Left lung (tissue), 10 donors: ENCODE measurements around the gene ISG20. TPM values are rescaled to one million over a fixed set of nuclear protein-coding genes. Genes with fewer than 3 reads are reported as not detected.
"Not testable (repeated sequence)": the region's sequence is repeated elsewhere in the genome, so short reads cannot be mapped to it uniquely, and the experiment has no call there.

ENCODE experiments used
- ATAC-seq: fragments of 200-7000 bp; cut with Tn5 transposase; one replicate; pipeline ENCODE4 v1.9.1; 2020; ENCODE audit warnings: moderate library complexity
- DNase-seq, 4 donors: peaks; one replicate each; pipeline ENCODE4 v3.0.0-alpha.2; 2013 to 2020
- H3K27ac ChIP-seq, 2 donors: fragments of 200-600 bp; sonication (generic) in 1 of 2; one replicate each; pipeline versions ENCODE4 v1.5.0 to v1.8.0; 2020 to 2021
- H3K27me3 ChIP-seq, 2 donors: fragments of 200-600 bp; sonication (generic) in 1 of 2; one replicate each; pipeline versions ENCODE4 v1.5.0 to v1.8.0; 2020 to 2021
- H3K36me3 ChIP-seq, 2 donors: fragments of 200-600 bp; sonication (generic) in 1 of 2; one replicate each; pipeline versions ENCODE4 v1.5.0 to v1.8.0; 2020 to 2021
- H3K4me1 ChIP-seq, 2 donors: fragments of 200-600 bp; one replicate each; pipeline ENCODE4 v1.8.0; 2021
- H3K4me3 ChIP-seq, 2 donors: fragments of 200-600 bp; sonication (generic) in 1 of 2; one replicate each; pipeline versions ENCODE4 v1.5.0 to v1.8.0; 2020 to 2021; ENCODE audit warnings: mild to moderate bottlenecking in 1 of 2
- H3K9me3 ChIP-seq, 2 donors: fragments of 200-600 bp; sonication (generic) in 1 of 2; one replicate each; pipeline versions ENCODE4 v1.5.0 to v1.8.0; 2020 to 2021
- intact Hi-C, 2 donors: fragments of 100-400 bp; cut with DNase I; formaldehyde crosslinking; loops; one replicate each; pipeline versions ENCODE4 v1.11.2 to v1.14.2; 2022
- polyA plus RNA-seq, 6 donors: library from polyadenylated mRNA; unstranded; fragments of 120-200 nt; gene quantifications; one replicate each; pipeline ENCODE4 v1.2.1, GENCODE V29; 2013; ENCODE audit not compliant: insufficient read length in 6 of 6
- total RNA-seq, 2 donors: library from RNA; stranded (reverse); fragmentation: NEBNext Ultra II Directional; extraction: Animal tissue kit (Norgen Biotek cat#: 25700); gene quantifications; one replicate each; pipeline ENCODE4 v1.2.1, GENCODE V29; 2021
- TF ChIP-seq, protein P1 (sequence below), 2 donors: fragments of 200-600 bp; sonication (generic) in 1 of 2; IDR thresholded peaks; one replicate each; pipeline versions ENCODE4 v1.5.0 to v1.8.0; 2021; ENCODE audit warnings: antibody characterized with exemption in 2 of 2
- donor health status: DM: no; HTN: yes; CAD: no.
- donor health status: DM: no; HTN: no; CAD: no.

ISG20 gene
- total and polyA plus RNA-seq, 8 donors = 1.00 to 23.6 (median 1.4) TPM

DNA sequence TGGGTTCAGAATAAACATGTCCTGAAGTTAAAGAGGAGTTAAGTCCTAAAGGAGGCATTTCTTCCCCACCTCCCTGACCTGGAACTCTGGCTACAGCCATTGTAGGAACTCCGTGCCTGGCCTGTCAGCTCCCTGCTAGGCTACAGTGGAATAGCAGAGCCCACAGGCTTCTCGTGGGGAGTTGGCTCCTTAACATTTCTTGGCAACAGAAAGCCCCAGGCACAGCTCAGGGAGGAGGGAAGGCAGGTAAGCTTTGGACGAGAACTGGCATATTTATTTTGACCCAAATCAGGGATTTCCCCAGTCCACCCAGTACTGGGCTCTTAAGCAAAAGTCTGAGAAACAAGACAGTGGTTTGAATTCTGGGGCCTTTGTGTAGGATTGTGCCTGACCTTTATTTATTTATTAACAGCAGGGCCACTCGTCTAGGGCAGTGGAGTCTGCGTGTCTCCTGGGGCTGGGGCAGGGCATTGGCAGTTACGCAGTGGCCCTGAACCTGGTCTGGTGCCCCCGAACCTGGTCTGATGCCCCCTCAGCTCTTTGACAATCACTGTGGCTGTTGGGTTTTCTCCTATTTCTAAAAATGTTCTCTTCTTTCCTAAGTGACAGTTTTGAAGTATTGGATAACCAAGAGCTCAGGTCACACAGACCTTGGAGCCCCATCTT, 7.9 kb upstream of the ISG20 start:
- peaks cover 0 to 49% of the 10 kb centered on the region in 2 donors for H3K4me1 ChIP-seq
- no peaks in the 10 kb centered on the region for H3K27me3 ChIP-seq
- ATAC-seq (peak; percentile 66), DNase-seq (no peak)
- TF ChIP-seq, protein P1, sequence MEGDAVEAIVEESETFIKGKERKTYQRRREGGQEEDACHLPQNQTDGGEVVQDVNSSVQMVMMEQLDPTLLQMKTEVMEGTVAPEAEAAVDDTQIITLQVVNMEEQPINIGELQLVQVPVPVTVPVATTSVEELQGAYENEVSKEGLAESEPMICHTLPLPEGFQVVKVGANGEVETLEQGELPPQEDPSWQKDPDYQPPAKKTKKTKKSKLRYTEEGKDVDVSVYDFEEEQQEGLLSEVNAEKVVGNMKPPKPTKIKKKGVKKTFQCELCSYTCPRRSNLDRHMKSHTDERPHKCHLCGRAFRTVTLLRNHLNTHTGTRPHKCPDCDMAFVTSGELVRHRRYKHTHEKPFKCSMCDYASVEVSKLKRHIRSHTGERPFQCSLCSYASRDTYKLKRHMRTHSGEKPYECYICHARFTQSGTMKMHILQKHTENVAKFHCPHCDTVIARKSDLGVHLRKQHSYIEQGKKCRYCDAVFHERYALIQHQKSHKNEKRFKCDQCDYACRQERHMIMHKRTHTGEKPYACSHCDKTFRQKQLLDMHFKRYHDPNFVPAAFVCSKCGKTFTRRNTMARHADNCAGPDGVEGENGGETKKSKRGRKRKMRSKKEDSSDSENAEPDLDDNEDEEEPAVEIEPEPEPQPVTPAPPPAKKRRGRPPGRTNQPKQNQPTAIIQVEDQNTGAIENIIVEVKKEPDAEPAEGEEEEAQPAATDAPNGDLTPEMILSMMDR (IDR thresholded peaks at IDR 0.05) = no peak
- peaks cover 0 to 76% of the 10 kb centered on the region in 2 donors for H3K36me3 ChIP-seq
- peak overlapping the region; percentile 9 to 55 for H3K27ac ChIP-seq
- no peaks in the 10 kb centered on the region for H3K9me3 ChIP-seq
- H3K4me3 ChIP-seq = no peak overlapping the region
- intact Hi-C loops = no loop called here

DNA sequence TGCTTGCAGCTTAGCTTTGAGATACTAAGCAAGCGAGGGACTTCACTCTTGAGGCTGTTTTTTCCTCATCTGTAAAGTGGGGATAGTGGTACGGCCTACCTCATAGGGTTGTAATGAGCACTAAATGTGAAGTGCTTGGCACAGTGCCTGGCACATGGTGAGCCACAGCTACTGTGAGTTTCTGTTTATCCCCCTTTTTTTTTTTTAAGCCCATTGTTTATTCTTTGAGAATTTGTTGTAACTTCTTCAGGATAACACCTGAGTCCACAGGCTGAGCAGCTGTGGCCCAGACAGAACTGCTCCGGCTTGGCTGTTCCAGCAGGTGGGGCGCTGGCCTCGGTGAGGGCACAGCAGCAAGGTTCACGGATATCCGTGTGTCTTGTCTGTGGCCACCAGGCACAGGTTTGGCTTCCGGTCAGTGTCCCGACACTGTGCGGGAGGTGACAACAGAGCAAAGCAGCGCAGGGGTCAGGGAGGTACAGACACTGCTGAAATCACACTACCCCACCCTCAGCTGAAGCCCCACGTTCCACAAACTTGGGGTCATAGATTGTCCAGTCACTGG, 7.3 kb upstream of the ISG20 start:
- peaks cover 0 to 70% of the 10 kb centered on the region in 2 donors for H3K36me3 ChIP-seq
- no peak overlapping the region for H3K27ac ChIP-seq
- H3K4me1 ChIP-seq = peaks cover 0 to 49% of the 10 kb centered on the region in 2 donors
- H3K9me3 ChIP-seq = no peaks in the 10 kb centered on the region
- H3K4me3 ChIP-seq = no peak overlapping the region
- intact Hi-C loops = no loop called here
- TF ChIP-seq, protein P1 (IDR thresholded peaks at IDR 0.05) = no peak
- ATAC-seq (peak; percentile 34), DNase-seq (no peak)
- no peaks in the 10 kb centered on the region for H3K27me3 ChIP-seq

DNA sequence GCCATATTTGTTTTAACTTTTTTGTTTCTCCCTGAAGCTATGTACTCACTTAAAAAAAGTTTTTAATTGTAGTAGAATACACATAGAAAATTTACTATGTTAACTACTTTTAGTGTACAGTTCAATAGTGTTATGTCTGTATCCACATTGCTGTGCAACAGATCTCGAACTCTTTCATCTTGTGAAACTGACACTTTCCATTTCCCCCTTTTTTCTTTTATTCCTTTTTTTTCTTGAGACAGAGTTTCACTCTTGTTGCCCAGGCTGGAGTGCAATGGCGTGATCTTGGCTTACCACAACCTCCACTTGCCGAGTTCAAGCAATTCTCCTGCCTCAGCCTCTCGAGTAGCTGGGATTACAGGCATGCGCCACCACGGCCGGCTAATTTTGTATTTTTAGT, 6.0 kb upstream of the ISG20 start:
- H3K27ac ChIP-seq, H3K4me3 ChIP-seq, intact Hi-C loops, H3K27me3 ChIP-seq, DNase-seq, ATAC-seq, H3K9me3 ChIP-seq: not testable (repeated sequence)
- Histone ChIP-seq H3K36me3 (peaks cover 0 to 58% of the 10 kb centered on the region in 2 donors), H3K4me1 (peaks cover 2 to 40% of the 10 kb centered on the region in 2 donors)

DNA sequence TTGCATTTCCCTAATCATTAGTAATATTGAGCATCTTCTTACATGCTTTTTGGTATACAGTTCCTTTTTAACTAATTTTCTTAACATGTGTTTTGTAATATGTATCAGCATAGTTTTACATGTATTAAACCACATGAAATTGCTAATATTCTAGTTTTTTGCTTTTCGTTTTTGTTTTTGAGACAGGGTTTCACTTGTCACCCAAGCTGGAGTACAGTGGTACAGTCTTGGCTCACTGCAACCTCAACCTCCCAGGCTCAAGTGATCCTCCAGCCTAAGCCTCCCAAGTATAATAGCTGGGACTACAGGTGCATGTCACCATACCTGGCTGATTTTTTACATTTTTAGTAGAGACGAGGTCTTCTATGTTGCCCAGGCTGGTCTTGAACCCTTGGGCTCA, 4.4 kb upstream of the ISG20 start:
- intact Hi-C loops = no loop called here
- TF ChIP-seq, protein P1 (IDR thresholded peaks at IDR 0.05) = no peak
- Histone ChIP-seq H3K27me3 (no peaks in the 10 kb centered on the region), H3K27ac (peak overlapping the region in 1 of 2 donors; percentile 65), H3K9me3 (no peaks in the 10 kb centered on the region), H3K4me3 (no peak overlapping the region), H3K36me3 (peaks cover 0 to 41% of the 10 kb centered on the region in 2 donors), H3K4me1 (peaks cover 15 to 54% of the 10 kb centered on the region in 2 donors)
- no peak for ATAC-seq
- no peak for DNase-seq

DNA sequence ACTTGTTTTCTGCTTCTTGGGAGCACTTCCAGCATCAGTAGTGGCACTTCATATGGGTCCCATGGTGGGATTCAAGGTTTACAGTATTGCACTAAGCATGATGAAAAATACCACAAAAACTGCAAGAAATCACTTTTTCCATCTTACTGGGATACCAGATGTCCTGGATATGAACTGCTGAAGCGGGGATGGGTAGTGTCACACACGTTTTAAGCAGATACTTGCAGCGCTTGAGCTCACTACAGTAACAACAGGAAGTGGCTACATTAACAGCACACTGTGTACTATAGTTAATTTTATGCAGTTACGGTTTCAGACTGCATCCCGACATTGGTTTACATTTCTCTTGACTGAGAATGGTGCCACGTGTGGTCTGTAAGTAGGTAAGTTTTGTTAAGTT, 3.5 kb upstream of the ISG20 start:
- Histone ChIP-seq H3K4me3 (no peak overlapping the region), H3K27me3 (no peaks in the 10 kb centered on the region), H3K9me3 (no peaks in the 10 kb centered on the region), H3K36me3 (peaks cover 0 to 33% of the 10 kb centered on the region in 2 donors), H3K4me1 (peaks cover 18 to 54% of the 10 kb centered on the region in 2 donors), H3K27ac (peak overlapping the region in 1 of 2 donors; percentile 65)
- intact Hi-C loops = no loop called here
- DNase-seq (no peak), ATAC-seq (no peak)
- TF ChIP-seq, protein P1 (IDR thresholded peaks at IDR 0.05) = no peak
